Measurements from ENCODE around the gene IL10RB.

GRCh38 chr21:33231526-33231925, 34.6 kb upstream of the IL10RB start:
- no peak for TF ChIP-seq EZH2phosphoT487 (IDR thresholded peaks at IDR 0.05; ENCODE audit: low read depth, severe bottlenecking, unreplicated experiment)
- TF ChIP-seq CTCF (IDR thresholded peaks at IDR 0.05; ENCODE audit: poor library complexity) = no peak
- no peak for TF ChIP-seq EZH2 (IDR thresholded peaks at IDR 0.05; ENCODE audit: borderline replicate concordance)

All from hepatocyte (in vitro differentiated cells).